Measurements from ENCODE around the gene SRMS.

DNA sequence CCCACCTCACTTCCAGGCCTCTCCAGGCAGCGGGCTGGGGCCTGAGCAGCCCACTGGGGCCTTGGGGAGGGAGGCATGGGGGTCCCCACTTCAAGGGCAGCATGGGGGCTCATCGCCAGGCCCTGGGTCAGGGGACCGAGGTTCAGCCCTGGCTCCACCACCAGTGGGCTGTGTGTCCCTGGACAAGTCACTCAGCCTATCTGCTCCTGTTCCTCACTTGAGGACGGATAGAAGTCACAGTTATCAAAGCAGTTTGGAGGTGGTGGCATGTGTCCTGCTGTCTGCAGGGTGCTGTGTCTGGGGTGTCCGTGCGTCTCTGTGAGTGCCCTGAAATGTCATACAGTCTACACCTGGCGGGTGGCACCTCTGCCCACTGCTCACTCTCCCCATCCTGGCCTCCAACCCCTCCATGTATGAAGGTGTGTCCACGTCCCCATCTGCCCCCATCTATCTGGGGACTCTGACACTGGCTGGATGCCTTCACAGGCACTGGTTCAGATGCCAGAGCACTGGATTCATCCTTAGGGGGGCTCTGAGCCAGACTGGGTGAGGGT, 52.3 kb downstream of the SRMS start:
- TF ChIP-seq EP300 (conservative IDR thresholded peaks at IDR 0.05; ENCODE audit: poor library complexity, severe bottlenecking): no peak
- TF ChIP-seq, protein P1, sequence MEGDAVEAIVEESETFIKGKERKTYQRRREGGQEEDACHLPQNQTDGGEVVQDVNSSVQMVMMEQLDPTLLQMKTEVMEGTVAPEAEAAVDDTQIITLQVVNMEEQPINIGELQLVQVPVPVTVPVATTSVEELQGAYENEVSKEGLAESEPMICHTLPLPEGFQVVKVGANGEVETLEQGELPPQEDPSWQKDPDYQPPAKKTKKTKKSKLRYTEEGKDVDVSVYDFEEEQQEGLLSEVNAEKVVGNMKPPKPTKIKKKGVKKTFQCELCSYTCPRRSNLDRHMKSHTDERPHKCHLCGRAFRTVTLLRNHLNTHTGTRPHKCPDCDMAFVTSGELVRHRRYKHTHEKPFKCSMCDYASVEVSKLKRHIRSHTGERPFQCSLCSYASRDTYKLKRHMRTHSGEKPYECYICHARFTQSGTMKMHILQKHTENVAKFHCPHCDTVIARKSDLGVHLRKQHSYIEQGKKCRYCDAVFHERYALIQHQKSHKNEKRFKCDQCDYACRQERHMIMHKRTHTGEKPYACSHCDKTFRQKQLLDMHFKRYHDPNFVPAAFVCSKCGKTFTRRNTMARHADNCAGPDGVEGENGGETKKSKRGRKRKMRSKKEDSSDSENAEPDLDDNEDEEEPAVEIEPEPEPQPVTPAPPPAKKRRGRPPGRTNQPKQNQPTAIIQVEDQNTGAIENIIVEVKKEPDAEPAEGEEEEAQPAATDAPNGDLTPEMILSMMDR (IDR thresholded peaks at IDR 0.05; ENCODE audit: poor library complexity, severe bottlenecking): no peak
- TF ChIP-seq EZH2 (IDR thresholded peaks at IDR 0.05; ENCODE audit: borderline replicate concordance, insufficient read depth, low read length, poor library complexity, severe bottlenecking): no peak
- no peak for TF ChIP-seq MXI1 (conservative IDR thresholded peaks at IDR 0.05; ENCODE audit: poor library complexity, severe bottlenecking)
- no peak for TF ChIP-seq POLR2AphosphoS5 (IDR thresholded peaks at IDR 0.05)
- TF ChIP-seq RAD21 (conservative IDR thresholded peaks at IDR 0.05): no peak

Measured in neural cell (in vitro differentiated cells).